OCI-LY3 (cell line): ENCODE measurements around the gene C8G.

Experiments
- CTCF ChIP-seq: fragments of 200-600, 300-600 bp; sonication (generic); IDR thresholded peaks from 2 replicates; pipeline ENCODE4 v1.5.1; 2014; ENCODE audit warnings: antibody characterized with exemption, low read length, low read depth
- EZH2phosphoT487 ChIP-seq: fragments of 200-600 bp; shearing (Covaris generic); IDR thresholded peaks from 2 replicates; pipeline ENCODE4 v1.6.1; 2018; ENCODE audit warnings: antibody characterized with exemption, mixed run types, low read depth

- TF ChIP-seq CTCF = no peak
- no peak for TF ChIP-seq EZH2phosphoT487
Measured at GRCh38 chr9:136963341-136963740, 18.3 kb downstream of the C8G start.
